Ascending aorta (tissue), 2 donors: ENCODE data around the gene RNF212B. TPM values are rescaled to one million over a fixed set of nuclear protein-coding genes. Genes with fewer than 3 reads are reported as not detected.
"Not testable (repeated sequence)": the region's sequence is repeated elsewhere in the genome, so short reads cannot be mapped to it uniquely, and the experiment has no call there.

Source experiments
- DNase-seq, 2 donors: peaks; one replicate each; pipeline ENCODE4 v3.0.0-alpha.2; 2019; ENCODE audit warnings: low spot score in 2 of 2
- H3K27ac ChIP-seq, 2 donors: fragments of 200-600 bp; sonication (generic); one replicate each; pipeline ENCODE4 v1.5.1; 2016 to 2017; ENCODE audit warnings: mild to moderate bottlenecking in 1 of 2
- H3K27me3 ChIP-seq: fragments of 200-600 bp; sonication (generic); one replicate; pipeline ENCODE4 v1.5.1; 2017
- H3K36me3 ChIP-seq, 2 donors: fragments of 200-600 bp; sonication (generic); one replicate each; pipeline ENCODE4 v1.5.1; 2016
- H3K4me1 ChIP-seq, 2 donors: fragments of 200-600 bp; sonication (generic); one replicate each; pipeline ENCODE4 v1.5.1; 2016 to 2017; ENCODE audit warnings: mild to moderate bottlenecking in 1 of 2
- H3K4me3 ChIP-seq, 2 donors: fragments of 200-600 bp; sonication (generic); one replicate each; pipeline ENCODE4 v1.5.1; 2016 to 2017; ENCODE audit warnings: mild to moderate bottlenecking in 1 of 2
- H3K9me3 ChIP-seq, 2 donors: fragments of 200-600 bp; sonication (generic); one replicate each; pipeline ENCODE4 v1.5.1; 2016
- CTCF ChIP-seq, 3 experiments: fragments of 200-600 bp in 2 of 3; fragments of 450-650 bp in 1 of 3; sonication (generic) in 2 of 3; IDR thresholded peaks; one replicate each; pipeline ENCODE4 v1.5.1; 2016 to 2019; ENCODE audit warnings: antibody characterized with exemption in 3 of 3, mild to moderate bottlenecking in 1 of 3, moderate library complexity in 1 of 3
- intact Hi-C: fragments of 100-400 bp; cut with DNase I; formaldehyde crosslinking; loops from one replicate; pipeline ENCODE4 v1.15.1; 2023
- total RNA-seq: library from RNA; depleted of rRNA; stranded (reverse); fragments of >200 nt; gene quantifications from one replicate; pipeline ENCODE4 v1.1.0, GENCODE V29; 2016

RNF212B gene
- total RNA-seq, 1 donor from 2014 or later: not detected

- Histone ChIP-seq H3K4me3 (no peak overlapping the region), H3K4me1 (no peaks in the 10 kb centered on the region), H3K9me3 (no peaks in the 10 kb centered on the region), H3K36me3 (no peaks in the 10 kb centered on the region), H3K27ac (no peak overlapping the region), H3K27me3 (no peaks in the 10 kb centered on the region)
- no peak for TF ChIP-seq CTCF (IDR thresholded peaks at IDR 0.05)
- DNase-seq: no peak
- intact Hi-C loops: no loop called here
Observed at GRCh38 chr14:23249824-23250223, 12.1 kb downstream of the RNF212B start.

GRCh38 chr14:23252006-23252405 lies 14.3 kb downstream of the RNF212B start:
- Histone ChIP-seq H3K4me1 (no peaks in the 10 kb centered on the region), H3K36me3 (no peaks in the 10 kb centered on the region), H3K9me3 (no peaks in the 10 kb centered on the region), H3K4me3 (no peak overlapping the region), H3K27ac (no peak overlapping the region), H3K27me3 (no peaks in the 10 kb centered on the region)
- TF ChIP-seq CTCF (IDR thresholded peaks at IDR 0.05): no peak
- intact Hi-C loops: no loop called here
- DNase-seq: no peak

GRCh38 chr14:23252420-23253333 lies 14.9 kb downstream of the RNF212B start:
- Histone ChIP-seq H3K27me3 (no peaks in the 10 kb centered on the region), H3K4me3 (no peak overlapping the region), H3K9me3 (no peaks in the 10 kb centered on the region), H3K4me1 (no peaks in the 10 kb centered on the region), H3K36me3 (no peaks in the 10 kb centered on the region), H3K27ac (no peak overlapping the region)
- intact Hi-C loops: no loop called here
- no peak for TF ChIP-seq CTCF (IDR thresholded peaks at IDR 0.05)
- DNase-seq: no peak

GRCh38 chr14:23258256-23258655 lies 20.5 kb downstream of the RNF212B start:
- no peaks in the 10 kb centered on the region for H3K9me3 ChIP-seq
- DNase-seq: no peak
- H3K27ac ChIP-seq: no peak overlapping the region
- H3K27me3 ChIP-seq: no peaks in the 10 kb centered on the region
- TF ChIP-seq CTCF (IDR thresholded peaks at IDR 0.05): no peak
- intact Hi-C loops: no loop called here
- no peaks in the 10 kb centered on the region for H3K36me3 ChIP-seq
- H3K4me1 ChIP-seq: no peaks in the 10 kb centered on the region
- no peak overlapping the region for H3K4me3 ChIP-seq

GRCh38 chr14:23259426-23259825 lies 21.7 kb downstream of the RNF212B start:
- Histone ChIP-seq H3K27ac (no peak overlapping the region), H3K36me3 (no peaks in the 10 kb centered on the region), H3K27me3 (no peaks in the 10 kb centered on the region), H3K4me1 (no peaks in the 10 kb centered on the region), H3K4me3 (no peak overlapping the region), H3K9me3 (no peaks in the 10 kb centered on the region)
- TF ChIP-seq CTCF (IDR thresholded peaks at IDR 0.05): no peak
- intact Hi-C loops: no loop called here
- DNase-seq: no peak

- DNase-seq, H3K27me3 ChIP-seq, H3K9me3 ChIP-seq, H3K4me1 ChIP-seq, intact Hi-C loops, H3K36me3 ChIP-seq, H3K4me3 ChIP-seq, H3K27ac ChIP-seq: not testable (repeated sequence)
Observed at GRCh38 chr14:23260849-23261248, 23.1 kb downstream of the RNF212B start.
